PC-9 (cell line): ENCODE results near the gene CMTM8.

Experiments used
- EZH2 ChIP-seq: fragments of 200-600 bp; sonication (generic); IDR thresholded peaks from 2 replicates; pipeline ENCODE4 v1.8.0; 2017; ENCODE audit warnings: antibody characterized with exemption, low read depth
- TF ChIP-seq, protein P1 (sequence below): fragments of 200-600 bp; sonication (generic); conservative IDR thresholded peaks from 2 replicates; pipeline ENCODE4 v1.6.1; 2017; ENCODE audit warnings: mixed run types, antibody characterized with exemption, mild to moderate bottlenecking, moderate library complexity

DNA sequence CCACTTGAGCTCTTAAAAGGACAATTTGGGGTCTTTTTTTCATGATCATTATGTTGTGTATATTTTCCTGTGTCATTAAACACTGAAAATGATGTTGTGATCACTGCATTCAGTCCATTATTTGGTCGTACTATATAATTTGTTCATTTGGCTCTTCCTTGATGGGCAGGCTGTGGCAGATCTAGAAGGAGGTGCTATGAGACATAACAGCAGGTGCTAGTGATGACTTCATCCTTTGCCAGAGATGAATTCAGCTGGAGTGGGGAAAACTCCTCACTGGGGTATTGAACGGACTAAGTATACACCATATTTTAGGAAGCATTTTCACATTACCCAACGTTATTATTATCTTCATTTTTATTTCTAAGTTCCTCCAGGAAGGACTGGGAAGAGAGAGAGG is 165.2 kb downstream of the CMTM8 start:
- TF ChIP-seq, protein P1, sequence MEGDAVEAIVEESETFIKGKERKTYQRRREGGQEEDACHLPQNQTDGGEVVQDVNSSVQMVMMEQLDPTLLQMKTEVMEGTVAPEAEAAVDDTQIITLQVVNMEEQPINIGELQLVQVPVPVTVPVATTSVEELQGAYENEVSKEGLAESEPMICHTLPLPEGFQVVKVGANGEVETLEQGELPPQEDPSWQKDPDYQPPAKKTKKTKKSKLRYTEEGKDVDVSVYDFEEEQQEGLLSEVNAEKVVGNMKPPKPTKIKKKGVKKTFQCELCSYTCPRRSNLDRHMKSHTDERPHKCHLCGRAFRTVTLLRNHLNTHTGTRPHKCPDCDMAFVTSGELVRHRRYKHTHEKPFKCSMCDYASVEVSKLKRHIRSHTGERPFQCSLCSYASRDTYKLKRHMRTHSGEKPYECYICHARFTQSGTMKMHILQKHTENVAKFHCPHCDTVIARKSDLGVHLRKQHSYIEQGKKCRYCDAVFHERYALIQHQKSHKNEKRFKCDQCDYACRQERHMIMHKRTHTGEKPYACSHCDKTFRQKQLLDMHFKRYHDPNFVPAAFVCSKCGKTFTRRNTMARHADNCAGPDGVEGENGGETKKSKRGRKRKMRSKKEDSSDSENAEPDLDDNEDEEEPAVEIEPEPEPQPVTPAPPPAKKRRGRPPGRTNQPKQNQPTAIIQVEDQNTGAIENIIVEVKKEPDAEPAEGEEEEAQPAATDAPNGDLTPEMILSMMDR: no peak
- no peak for TF ChIP-seq EZH2
